ENCODE measurements around the gene NMT1. TPM values are rescaled to one million over a fixed set of nuclear protein-coding genes. Genes with fewer than 3 reads are reported as not detected.

The NMT1 gene
- total and polyA plus RNA-seq, 4 donors: 37.7 to 120 (median 48.9) TPM

DNA sequence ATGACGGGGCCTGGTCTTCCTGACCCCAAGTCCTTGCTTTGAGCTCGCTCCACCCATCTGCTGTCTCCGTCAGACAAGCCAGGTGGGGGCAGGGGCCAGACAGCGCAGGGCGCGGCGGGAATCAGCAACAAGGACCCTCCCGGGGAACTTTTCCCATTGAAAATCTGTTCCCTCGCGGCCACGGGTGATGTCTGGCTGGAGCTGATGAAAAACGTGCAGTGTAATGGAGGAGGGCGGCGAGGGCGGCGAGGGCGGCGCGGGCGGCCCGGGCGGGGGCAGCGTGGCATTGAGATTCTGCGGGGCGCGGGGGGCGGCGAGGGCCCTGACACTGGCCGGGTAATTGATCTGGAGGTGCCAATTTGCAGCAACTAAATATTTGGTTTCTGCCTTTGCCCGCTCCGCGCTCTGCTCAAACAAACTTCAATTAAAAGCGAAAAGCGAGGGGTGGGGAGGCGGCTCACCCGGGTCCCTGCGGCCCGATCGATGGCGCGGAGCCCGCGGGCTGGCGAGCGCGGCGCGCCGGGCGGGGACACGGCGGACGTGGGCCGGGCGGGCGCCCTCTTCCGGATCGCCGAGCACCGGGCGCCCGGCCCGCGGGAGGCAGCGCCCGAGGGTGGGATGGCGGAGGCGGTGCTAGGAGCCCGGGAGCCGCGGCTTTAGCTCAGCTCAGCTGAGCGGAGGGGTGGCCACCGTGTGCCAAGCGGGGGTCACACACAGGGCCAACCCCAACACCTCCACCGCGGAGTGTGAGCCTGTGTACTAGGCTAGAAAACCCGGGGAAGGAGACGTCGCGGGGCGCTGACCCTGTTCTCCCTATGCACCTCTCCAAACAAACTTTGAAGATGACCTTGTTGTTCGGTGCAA lies 42.0 kb upstream of the NMT1 start:
- Histone ChIP-seq H3K27me3 (ENCODE audit: control insufficient read depth in 3 of 3, insufficient read depth in 3 of 3, low read length in 2 of 3) (peaks cover 0 to 19% (median 4%) of the 10 kb centered on the region in 3 donors), H3K27ac (ENCODE audit: low read depth in 1 of 2, low read length in 1 of 2) (no peak overlapping the region), H3K4me1 (ENCODE audit: control insufficient read depth in 5 of 5, insufficient read depth in 5 of 5, low read length in 5 of 5) (peaks cover 0 to 40% (median 11%) of the 10 kb centered on the region in 5 donors), H3K4me3 (no peak overlapping the region), H3K9me3 (ENCODE audit: control insufficient read depth in 4 of 4, insufficient read depth in 3 of 4, low read length in 3 of 4) (no peaks in the 10 kb centered on the region), H3K36me3 (ENCODE audit: control insufficient read depth in 4 of 4, insufficient read depth in 4 of 4, low read length in 4 of 4) (peaks cover 0 to 3% (median under 1%) of the 10 kb centered on the region in 4 donors), H3K9ac (ENCODE audit: insufficient read depth in 1 of 2, low read length in 2 of 2) (peak overlapping the region; percentile 21 to 32)
- ATAC-seq (ENCODE audit: insufficient read depth, low FRiP score) (peak; percentile 70), DNase-seq (peak; percentile 55 to 70 (median 55))
- WGBS, 2 donors: 3% methylated on average over 65 to 82 of the region's 82 CpGs
- TF ChIP-seq, protein P1, sequence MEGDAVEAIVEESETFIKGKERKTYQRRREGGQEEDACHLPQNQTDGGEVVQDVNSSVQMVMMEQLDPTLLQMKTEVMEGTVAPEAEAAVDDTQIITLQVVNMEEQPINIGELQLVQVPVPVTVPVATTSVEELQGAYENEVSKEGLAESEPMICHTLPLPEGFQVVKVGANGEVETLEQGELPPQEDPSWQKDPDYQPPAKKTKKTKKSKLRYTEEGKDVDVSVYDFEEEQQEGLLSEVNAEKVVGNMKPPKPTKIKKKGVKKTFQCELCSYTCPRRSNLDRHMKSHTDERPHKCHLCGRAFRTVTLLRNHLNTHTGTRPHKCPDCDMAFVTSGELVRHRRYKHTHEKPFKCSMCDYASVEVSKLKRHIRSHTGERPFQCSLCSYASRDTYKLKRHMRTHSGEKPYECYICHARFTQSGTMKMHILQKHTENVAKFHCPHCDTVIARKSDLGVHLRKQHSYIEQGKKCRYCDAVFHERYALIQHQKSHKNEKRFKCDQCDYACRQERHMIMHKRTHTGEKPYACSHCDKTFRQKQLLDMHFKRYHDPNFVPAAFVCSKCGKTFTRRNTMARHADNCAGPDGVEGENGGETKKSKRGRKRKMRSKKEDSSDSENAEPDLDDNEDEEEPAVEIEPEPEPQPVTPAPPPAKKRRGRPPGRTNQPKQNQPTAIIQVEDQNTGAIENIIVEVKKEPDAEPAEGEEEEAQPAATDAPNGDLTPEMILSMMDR (IDR thresholded peaks at IDR 0.05; ENCODE audit: control extremely low read depth, extremely low read depth): peak; percentile 10

DNA sequence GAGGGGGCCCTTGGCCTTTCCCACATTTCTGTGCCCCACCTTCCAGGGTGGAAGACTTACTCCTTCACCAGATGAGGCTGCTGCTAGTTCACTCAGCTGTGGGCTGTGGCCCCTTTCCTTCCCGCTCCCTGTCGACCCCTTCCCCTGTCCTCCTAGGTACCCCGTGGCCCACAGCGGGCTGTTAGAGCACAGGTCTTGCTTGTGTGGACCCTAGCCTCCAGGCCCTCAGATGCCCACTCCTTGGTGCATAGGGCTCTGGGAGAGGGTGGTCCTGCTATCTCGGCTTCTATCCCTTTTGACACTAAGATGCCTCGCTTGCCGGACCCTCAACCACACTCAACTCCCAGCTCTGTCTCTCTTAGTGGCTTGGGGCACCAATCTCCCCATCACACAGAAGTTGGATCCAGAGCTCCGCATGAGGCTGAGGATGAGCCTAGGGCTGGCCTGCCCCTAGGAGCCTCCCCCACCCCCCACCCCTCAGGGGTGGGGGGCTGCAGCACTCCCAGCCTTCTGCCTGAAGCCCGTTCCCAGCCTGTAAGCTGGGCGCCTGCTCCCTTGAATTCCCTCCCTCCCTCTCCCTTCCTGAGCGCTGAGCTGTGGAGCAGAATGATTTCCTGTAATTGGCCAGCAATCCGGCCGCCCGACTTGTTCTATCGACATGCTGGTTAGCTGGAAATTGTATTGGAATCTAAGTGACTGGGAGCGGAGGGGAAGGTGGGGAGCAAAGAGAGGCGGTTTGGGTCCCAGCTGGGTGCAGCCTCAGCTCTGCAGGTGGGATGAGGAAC lies 40.6 kb upstream of the NMT1 start:
- Histone ChIP-seq H3K9me3 (ENCODE audit: control insufficient read depth in 4 of 4, insufficient read depth in 3 of 4, low read length in 3 of 4) (no peaks in the 10 kb centered on the region), H3K36me3 (ENCODE audit: control insufficient read depth in 4 of 4, insufficient read depth in 4 of 4, low read length in 4 of 4) (peaks cover 0 to 9% (median 2%) of the 10 kb centered on the region in 4 donors), H3K27me3 (ENCODE audit: control insufficient read depth in 3 of 3, insufficient read depth in 3 of 3, low read length in 2 of 3) (peaks cover 0 to 19% (median 4%) of the 10 kb centered on the region in 3 donors), H3K4me3 (no peak overlapping the region), H3K4me1 (ENCODE audit: control insufficient read depth in 5 of 5, insufficient read depth in 5 of 5, low read length in 5 of 5) (peaks cover 0 to 40% (median 11%) of the 10 kb centered on the region in 5 donors), H3K27ac (ENCODE audit: low read depth in 1 of 2, low read length in 1 of 2) (no peak overlapping the region), H3K9ac (ENCODE audit: insufficient read depth in 1 of 2, low read length in 2 of 2) (no peak overlapping the region)
- ATAC-seq (ENCODE audit: insufficient read depth, low FRiP score): no peak
- TF ChIP-seq, protein P1 (IDR thresholded peaks at IDR 0.05; ENCODE audit: control extremely low read depth, extremely low read depth): no peak
- WGBS, 2 donors: 19 to 26% methylated on average over 17 of the region's 17 CpGs
- peak; percentile 73 to 81 (median 78) for DNase-seq

- Histone ChIP-seq H3K4me3 (no peak overlapping the region), H3K9ac (ENCODE audit: insufficient read depth in 1 of 2, low read length in 2 of 2) (peak overlapping the region in 1 of 2 donors; percentile 55), H3K27me3 (ENCODE audit: control insufficient read depth in 3 of 3, insufficient read depth in 3 of 3, low read length in 2 of 3) (peaks cover 0 to 19% (median 4%) of the 10 kb centered on the region in 3 donors), H3K4me1 (ENCODE audit: control insufficient read depth in 5 of 5, insufficient read depth in 5 of 5, low read length in 5 of 5) (peaks cover 0 to 40% (median 11%) of the 10 kb centered on the region in 5 donors), H3K9me3 (ENCODE audit: control insufficient read depth in 4 of 4, insufficient read depth in 3 of 4, low read length in 3 of 4) (no peaks in the 10 kb centered on the region), H3K36me3 (ENCODE audit: control insufficient read depth in 4 of 4, insufficient read depth in 4 of 4, low read length in 4 of 4) (peaks cover 0 to 9% (median 3%) of the 10 kb centered on the region in 4 donors), H3K27ac (ENCODE audit: low read depth in 1 of 2, low read length in 1 of 2) (peak overlapping the region in 1 of 2 donors; percentile 37)
- DNase-seq (peak; percentile 75 to 80 (median 78)), ATAC-seq (ENCODE audit: insufficient read depth, low FRiP score) (peak; percentile 81)
- TF ChIP-seq, protein P1 (IDR thresholded peaks at IDR 0.05; ENCODE audit: control extremely low read depth, extremely low read depth): peak; percentile 64
- 4 to 6% methylated on average over 54 to 57 of the region's 57 CpGs for WGBS, 2 donors
These were observed 39.4 kb upstream of the NMT1 start for GRCh38 chr17:45021607-45022287.

Data from lung (tissue), 12 donors.